Measurements from ENCODE around the gene TMC8.
"Not testable (repeated sequence)": the region's sequence is repeated elsewhere in the genome, so short reads cannot be mapped to it uniquely, and the experiment has no call there.

Gene TMC8

GRCh38 chr17:78171591-78172248 lies 41.1 kb downstream of the TMC8 start:
- peak overlapping the region in 1 of 2 donors; percentile 54 for H3K4me3 Mint-ChIP-seq
- H3K9me3 Mint-ChIP-seq, H3K27me3 Mint-ChIP-seq, DNase-seq, ATAC-seq: not testable (repeated sequence)
- peaks cover 80% of the 10 kb centered on the region for H3K4me1 Mint-ChIP-seq
- peak overlapping the region; percentile 76 to 87 for H3K27ac Mint-ChIP-seq

DNA sequence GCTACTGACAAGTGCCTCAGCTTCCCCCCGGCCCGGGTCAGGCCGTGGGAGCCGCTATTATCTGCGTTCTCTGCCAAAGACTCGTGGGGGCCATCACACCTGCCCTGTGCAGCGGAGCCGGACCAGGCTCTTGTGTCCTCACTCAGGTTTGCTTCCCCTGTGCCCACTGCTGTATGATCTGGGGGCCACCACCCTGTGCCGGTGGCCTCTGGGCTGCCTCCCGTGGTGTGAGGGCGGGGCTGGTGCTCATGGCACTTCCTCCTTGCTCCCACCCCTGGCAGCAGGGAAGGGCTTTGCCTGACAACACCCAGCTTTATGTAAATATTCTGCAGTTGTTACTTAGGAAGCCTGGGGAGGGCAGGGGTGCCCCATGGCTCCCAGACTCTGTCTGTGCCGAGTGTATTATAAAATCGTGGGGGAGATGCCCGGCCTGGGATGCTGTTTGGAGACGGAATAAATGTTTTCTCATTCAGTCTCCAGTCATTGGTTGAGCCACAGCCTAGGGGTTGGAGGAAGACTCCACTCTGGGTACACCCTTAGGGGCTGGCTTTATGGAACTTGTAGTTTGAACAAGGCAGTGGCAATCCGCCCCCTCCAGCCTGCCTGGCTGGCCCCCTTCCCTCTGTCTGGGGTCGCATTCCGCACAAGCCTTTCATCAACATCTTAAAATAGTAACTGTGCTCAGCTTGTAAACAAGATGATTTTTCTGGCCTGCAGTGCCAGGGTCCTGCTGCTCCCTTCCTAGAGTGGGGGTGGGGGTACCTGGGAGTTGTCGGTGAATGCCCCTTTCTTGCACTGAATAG lies 41.9 kb downstream of the TMC8 start:
- Mint-ChIP-seq H3K27ac (peak overlapping the region; percentile 76 to 77), H3K27me3 (no peaks in the 10 kb centered on the region), H3K4me1 (peaks cover 86% of the 10 kb centered on the region), H3K4me3 (peak overlapping the region; percentile 12 to 35), H3K9me3 (no peaks in the 10 kb centered on the region)
- DNase-seq: no peak
- ATAC-seq: no peak

GRCh38 chr17:78173097-78173715 lies 42.6 kb downstream of the TMC8 start:
- Mint-ChIP-seq H3K27me3 (no peaks in the 10 kb centered on the region), H3K9me3 (no peaks in the 10 kb centered on the region), H3K4me3 (peak overlapping the region; percentile 36 to 46), H3K27ac (peak overlapping the region; percentile 79 to 94), H3K4me1 (peaks cover 80% of the 10 kb centered on the region)
- DNase-seq (peak in 1 of 2 donors; percentile 55), ATAC-seq (peak; percentile 65)

- H3K27me3 Mint-ChIP-seq: no peaks in the 10 kb centered on the region
- H3K4me1 Mint-ChIP-seq: peaks cover 76% of the 10 kb centered on the region
- peak overlapping the region; percentile 62 to 94 for H3K27ac Mint-ChIP-seq
- H3K9me3 Mint-ChIP-seq: no peaks in the 10 kb centered on the region
- peak overlapping the region in 1 of 2 donors; percentile 10 for H3K4me3 Mint-ChIP-seq
- DNase-seq (no peak), ATAC-seq (no peak)
Observed at GRCh38 chr17:78174346-78174869, 43.8 kb downstream of the TMC8 start.

GRCh38 chr17:78174870-78175642 lies 44.5 kb downstream of the TMC8 start:
- H3K4me1 Mint-ChIP-seq: peaks cover 74% of the 10 kb centered on the region
- no peaks in the 10 kb centered on the region for H3K9me3 Mint-ChIP-seq
- H3K4me3 Mint-ChIP-seq: peak overlapping the region in 1 of 2 donors; percentile 24
- H3K27me3 Mint-ChIP-seq: no peaks in the 10 kb centered on the region
- DNase-seq (peak in 1 of 2 donors; percentile 15), ATAC-seq (no peak)
- H3K27ac Mint-ChIP-seq: peak overlapping the region in 1 of 2 donors; percentile 90

GRCh38 chr17:78175643-78175981 lies 45.0 kb downstream of the TMC8 start:
- no peak overlapping the region for H3K27ac Mint-ChIP-seq
- peaks cover 74% of the 10 kb centered on the region for H3K4me1 Mint-ChIP-seq
- no peak overlapping the region for H3K4me3 Mint-ChIP-seq
- DNase-seq (no peak), ATAC-seq (no peak)
- H3K9me3 Mint-ChIP-seq: no peaks in the 10 kb centered on the region
- H3K27me3 Mint-ChIP-seq: no peaks in the 10 kb centered on the region

DNA sequence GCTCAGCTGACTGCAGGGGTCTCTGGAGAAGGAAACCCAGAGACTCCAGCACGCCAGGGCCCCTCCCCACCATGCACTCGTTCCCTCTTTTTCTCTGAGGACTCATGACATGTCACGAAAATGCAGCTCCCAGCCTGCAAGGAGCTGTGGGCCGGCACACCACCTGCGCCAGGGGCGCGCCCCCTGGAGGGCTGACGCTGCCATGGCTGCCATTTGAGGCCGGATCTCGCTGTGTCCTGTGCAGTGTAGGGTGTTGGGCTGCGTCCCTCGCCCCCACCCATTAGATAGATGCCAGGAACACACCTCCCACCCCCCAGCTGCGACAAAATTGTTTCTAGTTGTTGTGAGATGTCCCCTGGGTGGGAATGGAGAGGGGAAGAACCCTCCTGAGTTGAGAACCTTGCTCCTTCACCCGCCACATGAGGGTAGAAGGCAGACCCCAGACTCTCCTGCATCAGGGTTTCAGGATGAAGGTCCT lies 46.0 kb downstream of the TMC8 start:
- Mint-ChIP-seq H3K4me1 (peaks cover 73% of the 10 kb centered on the region), H3K27ac (no peak overlapping the region), H3K27me3 (no peaks in the 10 kb centered on the region), H3K9me3 (no peaks in the 10 kb centered on the region), H3K4me3 (no peak overlapping the region)
- ATAC-seq: peak; percentile 79
- peak; percentile 75 to 76 for DNase-seq

- Mint-ChIP-seq H3K4me3 (no peak overlapping the region), H3K27me3 (no peaks in the 10 kb centered on the region), H3K4me1 (peaks cover 62% of the 10 kb centered on the region), H3K27ac (no peak overlapping the region), H3K9me3 (no peaks in the 10 kb centered on the region)
- no peak for DNase-seq
- ATAC-seq: no peak
Observed at GRCh38 chr17:78179372-78179771, 48.8 kb downstream of the TMC8 start.

- DNase-seq: no peak
- Mint-ChIP-seq H3K4me1 (peaks cover 63% of the 10 kb centered on the region), H3K4me3 (peak overlapping the region; percentile 1 to 14), H3K27ac (no peak overlapping the region), H3K27me3 (no peaks in the 10 kb centered on the region), H3K9me3 (no peaks in the 10 kb centered on the region)
- ATAC-seq: no peak
Observed at GRCh38 chr17:78180083-78180482, 49.5 kb downstream of the TMC8 start.

- Mint-ChIP-seq H3K4me1 (peaks cover 63% of the 10 kb centered on the region), H3K27ac (no peak overlapping the region), H3K4me3 (peak overlapping the region; percentile 1 to 14), H3K9me3 (no peaks in the 10 kb centered on the region), H3K27me3 (no peaks in the 10 kb centered on the region)
- ATAC-seq (no peak), DNase-seq (no peak)
Observed at GRCh38 chr17:78180508-78180907, 49.9 kb downstream of the TMC8 start.

DNA sequence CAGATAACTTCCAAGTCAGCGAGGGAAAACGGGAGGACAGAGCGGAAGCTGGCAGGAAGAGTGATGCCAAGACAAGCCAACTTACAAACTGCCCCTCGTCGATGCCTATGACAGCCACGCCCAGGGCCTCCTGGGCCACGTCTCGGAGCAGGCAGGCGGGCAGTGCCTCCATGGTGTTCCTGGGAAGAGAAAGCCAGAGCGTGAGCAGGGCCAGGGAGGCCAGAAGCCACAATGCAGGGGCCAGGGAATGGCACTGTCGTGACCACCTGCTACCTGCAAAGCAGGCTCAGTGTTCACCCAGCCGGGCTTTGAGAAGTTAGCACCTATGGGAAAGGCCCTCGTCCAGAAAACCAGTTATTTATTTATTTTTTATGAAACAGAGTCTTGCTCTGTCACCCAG lies 51.9 kb downstream of the TMC8 start:
- no peak for ATAC-seq
- Mint-ChIP-seq H3K4me1 (peaks cover 57% of the 10 kb centered on the region), H3K9me3 (no peaks in the 10 kb centered on the region)

DNA sequence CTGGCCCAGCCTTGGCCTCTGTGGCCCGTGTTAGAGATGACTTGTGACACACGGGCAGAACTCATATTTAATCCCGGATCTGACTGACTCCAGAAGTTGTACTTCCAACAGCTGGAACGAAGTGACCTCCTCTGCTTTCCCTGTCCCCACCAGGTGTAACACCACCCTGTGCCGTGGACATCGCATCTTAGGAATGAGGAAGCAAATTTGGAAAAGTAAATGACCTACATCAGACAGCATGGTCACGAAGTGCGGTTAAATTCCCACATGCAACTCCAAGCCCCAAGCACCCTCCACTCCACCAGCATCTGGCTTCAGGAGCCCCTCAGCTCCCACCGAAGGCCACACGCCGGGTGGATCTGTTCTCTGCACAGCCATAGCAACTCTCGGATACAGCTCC lies 53.3 kb downstream of the TMC8 start:
- no peaks in the 10 kb centered on the region for H3K9me3 Mint-ChIP-seq
- no peak for ATAC-seq
- H3K27ac Mint-ChIP-seq: peak overlapping the region in 1 of 2 donors; percentile 27
- no peak for DNase-seq
- peaks cover 70% of the 10 kb centered on the region for H3K4me1 Mint-ChIP-seq
- H3K4me3 Mint-ChIP-seq: peak overlapping the region in 1 of 2 donors; percentile 15
- H3K27me3 Mint-ChIP-seq: no peaks in the 10 kb centered on the region

More for the DNA sequence above, 51.9 kb downstream of the TMC8 start:
- Mint-ChIP-seq H3K4me3 (no peak overlapping the region), H3K27ac (no peak overlapping the region), H3K27me3 (no peaks in the 10 kb centered on the region)
- DNase-seq: no peak

GRCh38 chr17:78184351-78184750 lies 53.8 kb downstream of the TMC8 start:
- H3K4me1 Mint-ChIP-seq: peaks cover 70% of the 10 kb centered on the region
- no peaks in the 10 kb centered on the region for H3K9me3 Mint-ChIP-seq
- no peak for DNase-seq
- H3K27me3 Mint-ChIP-seq: no peaks in the 10 kb centered on the region
- H3K27ac Mint-ChIP-seq: no peak overlapping the region
- ATAC-seq: no peak
- peak overlapping the region in 1 of 2 donors; percentile 15 for H3K4me3 Mint-ChIP-seq

GRCh38 chr17:78184868-78185267 lies 54.3 kb downstream of the TMC8 start:
- Mint-ChIP-seq H3K9me3 (no peaks in the 10 kb centered on the region), H3K4me1 (peaks cover 70% of the 10 kb centered on the region), H3K27ac (no peak overlapping the region), H3K27me3 (no peaks in the 10 kb centered on the region), H3K4me3 (peak overlapping the region; percentile 23 to 93)
- ATAC-seq (no peak), DNase-seq (no peak)
